Measurements from ENCODE around the gene ACAP3.

DNA sequence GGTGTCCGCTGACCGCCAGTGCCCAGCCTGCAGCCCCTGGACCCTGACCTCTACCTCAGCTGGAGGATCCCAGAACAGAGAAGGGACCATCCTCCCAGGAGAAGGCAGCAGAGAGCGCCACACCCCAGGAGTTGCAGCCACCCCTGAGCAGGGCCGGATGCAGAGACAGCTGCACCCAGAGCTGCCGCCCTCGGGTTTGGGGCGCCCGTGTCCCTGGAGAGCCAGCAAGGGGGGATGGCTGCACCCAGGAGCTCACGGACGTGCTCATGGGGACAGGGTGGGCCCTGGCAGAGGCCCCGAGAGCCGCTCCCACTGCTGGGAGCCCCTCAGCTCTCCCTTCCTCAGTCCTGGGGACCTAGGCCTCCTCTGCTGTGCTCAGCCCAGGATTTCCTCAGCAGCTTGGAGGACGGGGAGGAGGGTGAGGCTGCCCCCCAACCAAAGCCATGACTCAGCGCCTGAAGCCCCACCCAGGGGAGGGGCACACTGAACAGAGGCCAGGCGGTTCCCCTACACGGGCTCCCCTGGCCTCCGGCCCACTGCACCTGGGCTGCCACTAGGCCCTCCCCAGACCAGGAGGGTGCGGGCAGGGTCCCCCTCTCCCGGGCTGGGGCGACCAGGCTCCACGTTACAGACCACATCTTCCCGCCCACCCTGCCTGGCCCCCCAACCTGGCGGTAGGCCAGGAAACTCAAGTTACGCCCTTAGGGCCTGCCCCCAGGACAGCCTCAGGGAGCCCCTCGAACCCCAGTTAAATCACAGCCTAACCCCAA lies 2.2 kb downstream of the ACAP3 start:
- TF ChIP-seq CTCF (IDR thresholded peaks at IDR 0.05; ENCODE audit: low read length) (no peak), EZH2 (optimal IDR thresholded peaks at IDR 0.05; ENCODE audit: low read depth, low read length) (no peak), EZH2phosphoT487 (IDR thresholded peaks at IDR 0.05; ENCODE audit: low read length) (no peak)

Measured in MM.1S (cell line).